Neural crest cell (in vitro differentiated cells): ENCODE data around the gene ZDHHC14. TPM values are rescaled to one million over a fixed set of nuclear protein-coding genes. Genes with fewer than 3 reads are reported as not detected.

Source experiments
- DNase-seq: peaks from one replicate; pipeline ENCODE4 v3.0.0; 2021; ENCODE audit warnings: low read depth, mixed read lengths, low spot score
- H3K27ac Mint-ChIP-seq: one replicate; pipeline ENCODE4 v1.8.0; 2021; ENCODE audit warnings: mild to moderate bottlenecking, mixed read lengths; ENCODE audit not compliant: unreplicated experiment
- H3K27me3 Mint-ChIP-seq: 2 replicates; pipeline ENCODE4 v1.8.0; 2021; ENCODE audit warnings: low read depth, mild to moderate bottlenecking, mixed read lengths
- H3K36me3 Mint-ChIP-seq: 2 replicates; pipeline ENCODE4 v1.8.0; 2021; ENCODE audit warnings: low read depth, mild to moderate bottlenecking, mixed read lengths
- H3K4me1 Mint-ChIP-seq: 2 replicates; pipeline ENCODE4 v1.8.0; 2021; ENCODE audit warnings: mixed read lengths
- H3K4me3 Mint-ChIP-seq: one replicate; pipeline ENCODE4 v1.8.0; 2021; ENCODE audit warnings: mild to moderate bottlenecking, mixed read lengths
- H3K9me3 Mint-ChIP-seq: 2 replicates; pipeline ENCODE4 v1.8.0; 2021; ENCODE audit warnings: mixed read lengths
- CTCF ChIP-seq: fragments of 200-600 bp; sonication (generic); conservative IDR thresholded peaks from 2 replicates; pipeline ENCODE4 v1.5.0; 2021; ENCODE audit warnings: antibody characterized with exemption, mild to moderate bottlenecking
- total RNA-seq: library from RNA; stranded (reverse); gene quantifications from 2 replicates; pipeline ENCODE4 v1.2.1, GENCODE V29; 2021

Gene ZDHHC14
- total RNA-seq, 1 donor from 2014 or later, result 5.3 TPM

- H3K4me3 Mint-ChIP-seq, result no peak overlapping the region
- no peak for TF ChIP-seq CTCF
- peak overlapping the region; percentile 78 for H3K27ac Mint-ChIP-seq
- DNase-seq, result no peak
- peaks cover 9% of the 10 kb centered on the region for H3K4me1 Mint-ChIP-seq
- no peaks in the 10 kb centered on the region for H3K36me3 Mint-ChIP-seq
- H3K9me3 Mint-ChIP-seq, result no peaks in the 10 kb centered on the region
- peaks cover 15% of the 10 kb centered on the region for H3K27me3 Mint-ChIP-seq
These were observed 332.6 kb downstream of the ZDHHC14 start for GRCh38 chr6:157713451-157714152.

GRCh38 chr6:157714153-157714490 lies 333.1 kb downstream of the ZDHHC14 start:
- no peaks in the 10 kb centered on the region for H3K36me3 Mint-ChIP-seq
- peaks cover 17% of the 10 kb centered on the region for H3K27me3 Mint-ChIP-seq
- no peaks in the 10 kb centered on the region for H3K9me3 Mint-ChIP-seq
- no peak overlapping the region for H3K27ac Mint-ChIP-seq
- no peak for DNase-seq
- peaks cover 9% of the 10 kb centered on the region for H3K4me1 Mint-ChIP-seq
- no peak for TF ChIP-seq CTCF
- H3K4me3 Mint-ChIP-seq, result no peak overlapping the region

- Mint-ChIP-seq H3K4me1 (peaks cover 9% of the 10 kb centered on the region), H3K36me3 (no peaks in the 10 kb centered on the region), H3K27me3 (peaks cover 27% of the 10 kb centered on the region), H3K4me3 (no peak overlapping the region), H3K9me3 (no peaks in the 10 kb centered on the region), H3K27ac (no peak overlapping the region)
- TF ChIP-seq CTCF, result no peak
- DNase-seq, result no peak
These were observed 334.8 kb downstream of the ZDHHC14 start for GRCh38 chr6:157715728-157716164.

GRCh38 chr6:157716251-157716995 lies 335.4 kb downstream of the ZDHHC14 start:
- DNase-seq, result no peak
- Mint-ChIP-seq H3K27me3 (peaks cover 30% of the 10 kb centered on the region), H3K9me3 (no peaks in the 10 kb centered on the region), H3K4me1 (peaks cover 12% of the 10 kb centered on the region), H3K4me3 (no peak overlapping the region), H3K36me3 (no peaks in the 10 kb centered on the region), H3K27ac (peak overlapping the region; percentile 29)
- no peak for TF ChIP-seq CTCF

- Mint-ChIP-seq H3K9me3 (no peaks in the 10 kb centered on the region), H3K27me3 (peaks cover 39% of the 10 kb centered on the region), H3K4me1 (peaks cover 16% of the 10 kb centered on the region), H3K36me3 (no peaks in the 10 kb centered on the region), H3K4me3 (no peak overlapping the region), H3K27ac (no peak overlapping the region)
- no peak for DNase-seq
- no peak for TF ChIP-seq CTCF
These were observed 336.4 kb downstream of the ZDHHC14 start for GRCh38 chr6:157717340-157717748.
